IMR-90 (cell line): ENCODE measurements around the gene ABCF1. TPM values are rescaled to one million over a fixed set of nuclear protein-coding genes. Genes with fewer than 3 reads are reported as not detected.
"Not testable (repeated sequence)": the region's sequence is repeated elsewhere in the genome, so short reads cannot be mapped to it uniquely, and the experiment has no call there.

Experiments
- ATAC-seq: fragments of 200-7000 bp; cut with Tn5 transposase; 2 replicates; pipeline ENCODE4 v1.9.1; 2020; ENCODE audit warnings: low read depth, mild to moderate bottlenecking, moderate library complexity
- BruUV-seq: library from RNA; stranded (reverse); fragments of 400-500 nt; replicated peaks from 2 replicates; lab custom pipeline; 2021; lab: Mats Ljungman, UMichigan
- CTCF ChIA-PET: fragments of 300-600 bp; formaldehyde crosslinking; extraction: SDS; loops from one replicate; lab custom pipeline; 2021; ENCODE audit warnings: antibody characterized with exemption; lab: Yijun Ruan, JAX
- POLR2A ChIA-PET: fragments of 300-600 bp; sonication (Branson Sonifier 250); formaldehyde crosslinking; loops from one replicate; lab custom pipeline; 2022; ENCODE audit warnings: antibody characterized with exemption; ENCODE audit not compliant: unreplicated experiment; lab: Charles Lee
- DNase-seq: peaks from one replicate; pipeline ENCODE4 v3.0.0; 2013
- H2AFZ ChIP-seq: replicated peaks from 2 replicates; pipeline ENCODE3; 2013; ENCODE audit warnings: low read length, mild to moderate bottlenecking; ENCODE audit not compliant: poor library complexity
- H2AK5ac ChIP-seq: 2 replicates; pipeline ENCODE4 v1.6.1; 2013; ENCODE audit warnings: low read depth, low read length, inconsistent platforms
- H2AK9ac ChIP-seq: replicated peaks from 2 replicates; pipeline ENCODE3; 2013; ENCODE audit warnings: mild to moderate bottlenecking, low read depth, low read length, moderate library complexity; ENCODE audit not compliant: poor library complexity
- H2BK120ac ChIP-seq: 2 replicates; pipeline ENCODE4 v1.6.1; 2013; ENCODE audit warnings: low read depth, low read length, inconsistent platforms
- H2BK15ac ChIP-seq: 3 replicates; pipeline ENCODE4 v1.6.1; 2013; ENCODE audit warnings: low read depth, low read length, inconsistent platforms
- H2BK20ac ChIP-seq: 2 replicates; pipeline ENCODE4 v1.6.1; 2013; ENCODE audit warnings: low read depth, mild to moderate bottlenecking, inconsistent platforms, low read length, moderate library complexity
- H2BK5ac ChIP-seq: 2 replicates; pipeline ENCODE4 v1.6.1; 2013; ENCODE audit warnings: mild to moderate bottlenecking, low read depth, low read length, inconsistent platforms; ENCODE audit not compliant: poor library complexity, severe bottlenecking
- H3K14ac ChIP-seq: replicated peaks from 2 replicates; pipeline ENCODE4 v1.6.1; 2013; ENCODE audit warnings: low read depth, low read length, inconsistent platforms
- H3K18ac ChIP-seq: 2 replicates; pipeline ENCODE4 v1.6.1; 2013; ENCODE audit warnings: low read depth, low read length, control low read depth
- H3K23ac ChIP-seq: 2 replicates; pipeline ENCODE4 v1.6.1; 2013; ENCODE audit warnings: low read depth, low read length, inconsistent platforms
- H3K27ac ChIP-seq: 2 replicates; pipeline ENCODE4 v1.5.1; 2013; ENCODE audit warnings: mild to moderate bottlenecking, control low read depth, low read length; ENCODE audit not compliant: insufficient read depth
- H3K27me3 ChIP-seq: 2 replicates; pipeline ENCODE4 v1.6.1; 2013; ENCODE audit warnings: low read length; ENCODE audit not compliant: control insufficient read depth, insufficient read depth
- H3K36me3 ChIP-seq: 2 replicates; pipeline ENCODE4 v1.6.1; 2013; ENCODE audit warnings: low read length, mixed read lengths; ENCODE audit not compliant: control insufficient read depth, insufficient read depth
- H3K4ac ChIP-seq: 2 replicates; pipeline ENCODE4 v1.6.1; 2013; ENCODE audit warnings: low read depth, low read length, inconsistent platforms
- H3K4me1 ChIP-seq: 2 replicates; pipeline ENCODE4 v1.6.1; 2013; ENCODE audit warnings: low read length, mixed read lengths; ENCODE audit not compliant: control insufficient read depth, insufficient read depth
- H3K4me2 ChIP-seq: 2 replicates; pipeline ENCODE4 v1.6.1; 2013; ENCODE audit warnings: low read depth, mild to moderate bottlenecking, control low read depth, low read length, moderate library complexity
- H3K4me3 ChIP-seq: 2 replicates; pipeline ENCODE4 v1.5.1; 2013; ENCODE audit warnings: low read depth, mild to moderate bottlenecking, control low read depth, low read length, moderate library complexity; ENCODE audit not compliant: insufficient read depth
- H3K56ac ChIP-seq: 2 replicates; pipeline ENCODE4 v1.6.1; 2013; ENCODE audit warnings: low read length, inconsistent platforms; ENCODE audit not compliant: insufficient read depth; ENCODE audit errors: extremely low read depth
- H3K79me1 ChIP-seq, 2 experiments: 2 replicates each; pipeline ENCODE4 v1.6.1; 2013; ENCODE audit warnings: low read length in 2 of 2, inconsistent platforms in 1 of 2, low read depth in 1 of 2
- H3K9ac ChIP-seq: 2 replicates; pipeline ENCODE4 v1.6.1; 2013; ENCODE audit warnings: low read depth, low read length, control low read depth
- H3K9me1 ChIP-seq: 2 replicates; pipeline ENCODE4 v1.6.1; 2013; ENCODE audit warnings: low read length, inconsistent platforms; ENCODE audit not compliant: insufficient read depth
- H3K9me3 ChIP-seq: 2 replicates; pipeline ENCODE4 v1.6.1; 2013; ENCODE audit warnings: low read length; ENCODE audit not compliant: control insufficient read depth, insufficient read depth
- H4K20me1 ChIP-seq: 2 replicates; pipeline ENCODE4 v1.6.1; 2013; ENCODE audit warnings: low read length, inconsistent platforms; ENCODE audit not compliant: insufficient read depth
- H4K5ac ChIP-seq: 2 replicates; pipeline ENCODE4 v1.6.1; 2013; ENCODE audit warnings: mild to moderate bottlenecking, low read depth, low read length, control low read depth
- H4K8ac ChIP-seq, 2 experiments: 2 replicates each; pipeline ENCODE4 v1.6.1; 2013; ENCODE audit warnings: low read depth in 2 of 2, low read length in 2 of 2, control low read depth in 1 of 2, inconsistent platforms in 1 of 2
- H4K91ac ChIP-seq: 2 replicates; pipeline ENCODE4 v1.6.1; 2013; ENCODE audit warnings: low read depth, low read length, inconsistent platforms; ENCODE audit not compliant: insufficient read depth
- WGBS, 2 experiments: methylation state at CpG; one replicate each; pipeline versions ENCODE4 v1.1.5 to v1.1.7; 2013; ENCODE audit warnings: missing lambda C conversion rate in 2 of 2; ENCODE audit not compliant: insufficient read length in 1 of 2; ENCODE audit errors: extremely low coverage in 2 of 2; 5-methylcytosine and 5-hydroxymethylcytosine counted together
- dilution Hi-C: fragments of 300-500 bp; cut with HindIII; formaldehyde crosslinking; loops from one replicate; pipeline ENCODE4 v1.14.3; 2018; ENCODE audit warnings: low sequenced_read_pairs; ENCODE audit not compliant: unreplicated experiment
- in situ Hi-C: fragments of 300-500 bp; cut with MboI; formaldehyde crosslinking; loops from 3 replicates; pipeline ENCODE4 v1.14.3; 2019; ENCODE audit warnings: low sequenced_read_pairs, inconsistent platforms, mixed read lengths
- intact Hi-C: fragments of 100-400 bp; cut with micrococcal nuclease; formaldehyde crosslinking; loops from 2 replicates; pipeline ENCODE4 v1.10.0; 2022
- polyA plus RNA-seq, 3 experiments: library from polyadenylated mRNA; depleted of rRNA; stranded (reverse); fragments of >200 nt; gene quantifications; 2 replicates each; pipeline ENCODE4 v1.2.3, GENCODE V29; 2012; ENCODE audit warnings: low replicate concordance in 1 of 3
- total RNA-seq: library from RNA; depleted of rRNA; stranded (reverse); fragments of >200 nt; gene quantifications from 2 replicates; pipeline ENCODE4 v1.2.3, GENCODE V29; 2012

Gene ABCF1
- total and polyA plus RNA-seq, 2 of the 4 experiments (the other 2 are of a cell fraction) = 39.1 to 48.6 TPM

DNA sequence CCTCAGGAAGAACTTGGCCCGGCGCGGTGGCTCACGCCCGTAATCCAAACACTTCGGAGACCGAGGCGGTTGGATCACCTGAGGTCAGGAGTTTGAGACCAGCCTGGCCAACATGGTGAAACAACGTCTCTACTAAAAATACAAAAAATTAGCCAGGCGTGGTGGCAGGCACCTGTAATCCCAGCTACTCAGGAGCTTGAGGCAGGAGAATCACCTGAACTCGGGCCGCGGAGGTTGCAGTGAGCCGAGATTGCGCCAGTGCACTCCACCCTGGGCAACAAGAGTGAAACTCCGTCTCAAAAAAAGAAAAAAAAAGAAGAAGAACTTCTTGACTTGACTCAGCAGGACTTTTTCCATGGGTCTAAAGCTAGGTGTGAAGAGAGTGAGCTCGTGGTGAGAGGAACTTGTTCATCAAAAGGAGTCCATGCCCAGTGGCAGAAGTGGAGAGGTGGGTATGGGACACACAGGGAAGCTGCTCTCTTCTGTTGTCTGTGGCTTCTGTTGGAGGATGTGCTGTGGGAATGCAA, 41.8 kb upstream of the ABCF1 start:
- BruUV-seq, H3K36me3 ChIP-seq, H3K9ac ChIP-seq, intact Hi-C loops, H2AFZ ChIP-seq, H3K27ac ChIP-seq, H3K9me3 ChIP-seq, DNase-seq, H3K4me2 ChIP-seq, H4K8ac ChIP-seq, in situ Hi-C loops, dilution Hi-C loops, H3K14ac ChIP-seq, H3K4me1 ChIP-seq, H3K4me3 ChIP-seq, H3K56ac ChIP-seq, H3K18ac ChIP-seq, H3K9me1 ChIP-seq, ATAC-seq, H2AK9ac ChIP-seq, H2BK5ac ChIP-seq, H4K5ac ChIP-seq, H4K20me1 ChIP-seq, H3K27me3 ChIP-seq, POLR2A ChIA-PET, H3K79me1 ChIP-seq, H2BK20ac ChIP-seq: not testable (repeated sequence)
- 0 out of 2 replicates have a peak overlapping the region, but pooled peaks have one; percentile 20 for H4K91ac ChIP-seq
- CTCF ChIA-PET = interaction anchor here (1.4 to 1.8 kb wide), 2 partner anchors 12 to 46 kb away, joined by 5 to 6 read pairs; no protein-coding TSS in a partner anchor
- peak overlapping the region; percentile 89; the same call in 1 of the 3 replicates for H2BK15ac ChIP-seq
- peak overlapping the region; percentile 27; the same call in 1 of the 2 replicates for H2BK120ac ChIP-seq
- 97% methylated on average over 12 of the region's 17 CpGs; no CpG with 5 or more reads in 1 of the 2 experiments for WGBS, 2 experiments
- H3K23ac ChIP-seq = peak overlapping the region; percentile 14; the same call in 1 of the 2 replicates
- peak overlapping the region; percentile 89 for H2AK5ac ChIP-seq
- H3K4ac ChIP-seq = peak overlapping the region; percentile 78; the same call in 1 of the 2 replicates
